NCI-H345 (cell line): ENCODE results near the gene TMEM132D.

Source experiments
- DNase-seq: peaks from one replicate; lab custom pipeline; 2025; lab: John Stamatoyannopoulos, UW

Gene TMEM132D

DNA sequence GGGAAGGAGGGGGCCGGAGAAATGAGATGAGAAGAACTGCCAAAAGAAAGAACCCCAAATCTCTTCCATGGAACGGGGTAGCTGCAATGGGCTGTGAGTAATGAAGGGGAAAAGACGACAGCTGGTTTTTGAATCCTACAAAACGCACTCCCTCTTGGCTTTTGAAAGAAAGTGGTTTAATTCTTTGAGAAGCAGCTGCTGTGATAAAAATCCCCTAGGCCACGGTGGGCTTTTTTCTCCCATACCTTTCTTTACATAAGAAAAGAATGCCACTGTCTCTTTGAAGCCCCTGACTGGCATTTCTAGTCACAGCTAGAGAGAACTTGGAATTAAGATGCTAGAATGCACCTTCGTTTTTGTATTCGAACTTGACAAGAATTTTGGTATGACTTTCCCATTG is 564.5 kb downstream of the TMEM132D start:
- DNase-seq: no peak

DNA sequence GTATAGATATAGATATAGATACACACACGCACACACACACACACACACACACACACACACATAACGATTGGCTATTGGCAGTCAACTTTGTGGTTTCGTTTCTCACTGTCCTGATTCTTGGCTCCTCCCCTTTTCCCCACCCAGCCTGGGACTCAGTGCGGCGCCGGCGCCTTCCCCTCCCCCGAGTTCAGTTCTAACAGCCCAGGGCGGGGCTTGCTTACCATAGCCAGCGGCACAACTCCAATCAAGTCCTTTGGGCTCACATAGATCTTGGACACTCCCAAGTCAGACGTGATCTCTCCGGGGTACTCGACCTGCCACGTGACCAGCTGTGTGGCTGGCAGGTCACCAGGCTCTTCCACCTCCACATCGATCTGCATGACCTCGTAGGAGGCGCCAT is 566.4 kb downstream of the TMEM132D start:
- DNase-seq: no peak

DNA sequence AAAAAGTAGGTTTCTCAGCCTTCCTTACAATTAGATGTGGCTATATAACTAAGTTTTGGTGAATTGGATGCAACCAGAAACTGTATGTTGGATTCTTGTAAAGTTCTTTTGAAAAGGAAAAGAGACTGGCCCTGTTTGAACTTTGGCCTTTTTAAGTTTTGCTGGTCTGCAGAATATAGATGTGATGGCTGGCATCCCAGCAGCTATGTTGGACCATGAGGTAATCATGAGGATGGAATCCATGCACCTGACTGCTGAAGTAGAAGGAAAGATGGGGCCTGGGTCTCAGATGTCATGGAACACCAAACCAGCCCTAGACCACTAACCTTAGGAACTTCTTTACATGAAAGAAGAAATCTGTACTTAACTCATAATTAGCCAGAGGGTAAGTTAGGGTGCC is 568.1 kb downstream of the TMEM132D start:
- no peak for DNase-seq

DNA sequence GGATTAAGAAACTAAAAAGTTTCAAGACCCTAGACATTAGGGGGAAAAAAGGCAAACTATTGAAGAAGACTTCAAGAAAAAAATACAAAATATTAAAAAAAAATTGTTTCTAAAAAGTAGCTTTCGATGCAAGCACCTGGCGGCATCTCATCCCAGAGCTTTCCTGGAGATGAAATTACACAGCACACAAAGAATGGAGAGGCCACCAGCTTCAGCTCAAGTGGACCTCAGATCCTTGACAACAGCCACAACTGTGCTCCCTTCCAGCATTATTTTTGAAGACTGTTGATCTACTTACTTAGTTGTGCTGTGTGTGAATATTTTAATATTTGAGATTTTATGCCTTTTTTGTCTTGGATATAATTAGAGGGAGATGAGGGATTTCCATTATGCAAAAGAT is 571.5 kb downstream of the TMEM132D start:
- no peak for DNase-seq

DNA sequence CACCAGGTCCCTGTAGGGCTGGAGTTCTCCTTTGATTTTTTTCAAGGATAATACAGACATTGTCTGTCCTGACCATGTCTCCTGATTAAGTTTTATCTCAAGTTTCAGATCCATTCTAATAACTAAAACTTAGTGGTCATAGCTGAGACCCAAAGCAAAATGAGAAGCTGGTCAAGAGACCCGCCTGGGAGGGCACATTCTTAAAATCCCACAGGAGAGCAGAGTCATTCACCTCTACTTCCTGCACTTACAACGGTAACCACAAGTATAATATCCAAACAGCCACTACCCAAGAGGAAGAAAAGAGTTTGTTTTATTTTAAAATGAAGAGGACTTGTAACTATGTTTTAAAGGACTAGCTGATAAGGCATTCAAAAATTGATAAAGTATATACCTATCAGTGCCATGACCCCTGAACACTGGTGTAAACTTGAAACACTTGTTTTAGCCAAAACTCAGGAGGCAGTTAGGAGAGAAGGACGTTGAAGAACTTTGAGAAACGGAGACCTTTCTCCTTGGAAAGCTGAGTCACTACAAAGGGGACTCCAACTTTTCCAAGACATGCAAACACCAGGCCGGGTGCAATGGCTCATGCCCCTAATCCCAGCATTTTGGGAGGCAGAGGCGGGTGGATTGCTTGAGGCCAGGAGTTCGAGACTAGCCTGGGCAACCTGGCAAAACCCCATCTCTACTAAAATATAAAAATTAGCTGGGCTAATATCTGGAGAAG is 572.3 kb downstream of the TMEM132D start:
- no peak for DNase-seq

DNA sequence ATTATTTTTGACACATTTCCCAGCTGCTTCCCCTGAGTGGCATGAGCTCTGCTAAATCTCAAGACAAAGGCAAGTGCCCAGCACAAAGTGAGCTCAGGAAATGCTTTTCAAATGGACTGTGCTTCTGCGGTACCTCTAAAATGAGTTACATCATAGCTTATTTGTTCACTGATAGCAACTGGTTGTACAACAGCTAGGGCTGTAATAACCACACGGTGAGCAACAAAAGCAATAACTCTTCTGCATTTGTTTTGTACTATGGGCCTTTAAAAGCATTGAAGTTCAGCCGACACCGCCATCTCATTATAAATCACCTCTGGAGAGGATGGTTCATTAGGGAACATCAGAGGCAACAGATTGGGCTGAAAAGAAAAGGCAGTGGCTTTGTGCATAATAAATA is 575.6 kb downstream of the TMEM132D start:
- DNase-seq: no peak

DNA sequence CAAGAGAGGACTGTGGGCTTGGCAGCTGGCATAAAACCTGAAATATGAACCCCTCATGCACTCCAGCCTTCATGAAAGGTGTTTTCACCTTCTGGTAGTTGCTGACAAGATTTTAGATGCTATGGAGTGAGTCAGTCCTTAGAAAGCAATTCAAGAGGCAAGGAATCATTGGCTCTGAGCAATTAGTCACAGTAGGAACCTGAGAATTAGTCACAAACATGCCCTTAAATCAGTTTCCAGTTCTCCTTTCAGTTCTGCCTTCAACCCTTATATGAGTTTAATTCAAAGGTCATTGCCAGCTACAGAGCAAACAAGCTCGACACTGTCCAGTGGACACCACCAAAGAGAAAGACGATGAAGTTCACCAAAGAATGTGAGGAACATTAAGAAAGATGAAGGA is 578.3 kb downstream of the TMEM132D start:
- no peak for DNase-seq

DNA sequence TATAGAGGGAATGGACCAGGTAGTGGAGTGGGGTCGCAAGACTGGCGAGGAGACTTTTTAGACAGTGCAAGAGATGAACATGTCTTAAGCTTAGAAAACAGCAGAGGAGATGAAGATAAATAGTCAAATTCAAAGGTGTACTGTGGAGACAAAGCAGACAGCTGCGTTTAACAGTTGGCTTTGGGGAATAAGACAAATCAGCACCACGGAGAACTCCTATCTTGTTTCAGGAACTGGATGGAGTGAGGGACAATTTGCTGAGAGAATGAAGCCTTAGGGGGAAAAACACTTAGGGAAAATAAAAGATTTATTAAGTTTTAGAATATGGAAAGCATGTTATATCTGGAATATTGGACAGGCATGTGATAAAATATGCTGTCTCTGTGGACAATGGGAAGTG is 591.8 kb downstream of the TMEM132D start:
- DNase-seq: no peak

DNA sequence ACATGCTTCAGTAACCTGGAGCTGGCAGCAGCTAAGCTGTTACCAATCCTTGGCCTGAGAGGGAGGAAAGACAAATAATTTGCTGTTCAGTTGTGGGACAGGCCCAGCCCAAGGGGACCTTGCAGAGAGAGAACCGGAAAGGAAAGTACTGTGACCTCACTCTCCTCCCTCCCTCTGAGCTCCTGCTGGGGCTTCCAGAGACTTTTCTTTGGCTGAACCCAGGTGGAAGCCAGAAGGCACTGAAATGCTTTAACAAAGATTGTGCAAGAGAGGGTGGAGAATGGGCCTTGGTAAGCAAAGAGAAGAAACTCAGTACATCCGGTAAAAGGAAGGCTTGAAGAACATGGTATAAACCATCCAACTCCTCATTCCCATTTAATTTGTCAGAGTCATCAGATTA is 593.5 kb downstream of the TMEM132D start:
- DNase-seq: no peak

DNA sequence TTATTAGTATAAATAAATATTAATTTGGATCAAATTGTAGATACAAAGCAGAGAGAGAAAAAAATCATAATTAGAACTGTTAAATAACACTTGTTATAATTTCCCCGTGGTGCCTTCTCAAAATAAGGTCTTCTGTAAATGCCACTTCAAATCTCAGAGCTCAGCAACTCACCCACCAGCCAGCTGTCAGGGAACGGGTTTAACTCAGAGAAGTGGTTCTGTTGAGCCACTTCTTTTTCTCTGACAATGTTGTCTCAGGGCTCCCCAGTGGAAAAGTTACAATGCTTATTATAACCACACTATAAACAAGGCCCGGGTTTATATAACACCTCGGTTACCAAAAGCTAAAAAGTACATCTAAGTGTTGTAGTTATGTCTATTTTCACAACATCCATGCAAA is 598.0 kb downstream of the TMEM132D start:
- DNase-seq: no peak

DNA sequence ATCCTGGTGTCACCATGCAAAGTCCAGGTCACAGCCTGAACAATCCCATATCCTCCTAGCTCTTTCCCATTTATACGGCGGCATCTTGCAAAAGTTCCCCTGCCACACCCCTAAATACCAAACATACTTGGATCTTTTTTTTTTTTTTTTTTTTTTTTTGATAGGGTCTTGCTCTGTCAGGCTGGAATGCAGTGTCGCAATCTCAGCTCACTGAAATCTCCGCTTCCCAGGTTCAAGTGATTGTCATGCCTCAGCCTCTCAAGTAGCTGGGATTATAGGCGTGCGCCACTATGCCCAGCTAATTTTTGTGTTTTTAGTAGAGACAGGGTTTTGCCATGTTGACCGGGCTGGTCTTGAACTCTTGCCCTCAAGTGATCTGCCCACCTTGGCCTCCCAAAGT is 599.3 kb downstream of the TMEM132D start:
- no peak for DNase-seq

DNA sequence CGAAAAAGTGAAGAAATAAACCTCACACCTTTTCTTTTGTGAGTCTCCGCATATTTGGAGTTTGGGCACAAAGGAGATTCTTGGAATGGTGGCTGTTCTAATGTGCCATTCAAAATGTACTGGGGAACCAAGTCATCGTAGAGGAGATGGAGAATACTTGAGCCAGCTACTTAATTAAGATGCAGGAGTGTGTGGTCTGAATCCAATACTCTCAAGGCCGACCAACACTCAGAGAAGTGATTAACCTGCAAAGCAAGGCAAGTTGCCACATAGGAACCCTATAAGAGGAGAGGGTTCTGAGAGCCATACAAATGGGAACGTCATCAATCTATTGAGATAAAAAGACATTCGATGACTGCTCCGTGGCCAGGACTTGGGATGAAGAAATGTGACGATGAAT is 603.8 kb downstream of the TMEM132D start:
- no peak for DNase-seq

DNA sequence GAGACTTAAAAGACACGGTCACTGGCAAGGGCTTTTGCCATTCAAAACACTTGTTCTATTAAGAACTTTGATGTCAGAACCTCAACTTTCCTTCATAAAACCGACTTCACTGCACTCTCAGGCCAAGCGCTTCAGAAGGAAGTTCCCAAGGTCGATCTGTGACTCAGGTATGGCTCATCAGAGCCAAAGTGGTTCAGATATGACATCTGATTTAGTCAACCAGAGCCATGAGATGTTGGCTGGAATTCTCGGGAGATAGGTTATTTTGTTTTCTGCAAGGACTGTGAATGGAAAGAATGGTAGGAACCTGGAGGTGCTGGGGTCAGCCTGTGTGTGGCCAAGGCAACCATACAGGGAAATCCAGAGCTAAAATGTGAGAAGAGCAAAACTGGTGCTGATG is 604.9 kb downstream of the TMEM132D start:
- DNase-seq: no peak

DNA sequence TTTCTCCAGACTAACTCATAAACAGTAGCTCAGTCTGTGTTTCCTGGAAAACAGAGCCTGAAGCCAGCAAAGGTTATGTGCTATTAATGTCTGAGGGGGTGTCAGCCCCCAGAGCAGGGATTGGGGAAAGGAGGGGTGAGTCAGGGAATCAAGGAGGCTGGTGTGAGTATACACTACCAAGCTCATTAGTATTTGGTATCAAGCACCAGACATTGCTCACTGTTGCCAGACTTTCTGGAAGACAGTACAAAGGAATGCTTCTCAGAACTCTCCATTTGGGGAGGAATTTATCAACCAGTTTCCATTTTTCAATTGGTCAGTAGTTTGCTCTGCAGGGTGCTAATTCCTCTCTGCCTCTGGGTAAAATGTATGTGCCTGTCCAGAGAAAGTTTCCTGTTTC is 607.2 kb downstream of the TMEM132D start:
- DNase-seq: no peak

DNA sequence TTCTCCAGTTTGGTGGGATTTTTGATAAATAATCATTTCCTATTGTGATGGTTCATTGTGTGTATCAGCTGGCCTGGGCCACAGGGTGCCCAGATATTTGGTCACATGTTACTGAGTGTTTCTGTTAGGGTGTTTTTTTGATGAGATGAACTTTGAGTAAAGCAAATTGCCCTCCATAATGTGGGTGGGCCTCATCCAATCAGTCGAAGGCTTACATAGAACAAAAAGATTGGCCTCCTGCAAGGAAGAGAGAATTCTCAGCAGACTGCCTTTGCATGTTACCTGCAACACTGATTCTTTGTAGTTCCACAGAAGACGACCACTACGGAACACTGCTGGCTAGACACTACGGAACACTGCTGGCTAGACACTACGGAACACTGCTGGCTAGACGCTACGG is 609.0 kb downstream of the TMEM132D start:
- DNase-seq: no peak

DNA sequence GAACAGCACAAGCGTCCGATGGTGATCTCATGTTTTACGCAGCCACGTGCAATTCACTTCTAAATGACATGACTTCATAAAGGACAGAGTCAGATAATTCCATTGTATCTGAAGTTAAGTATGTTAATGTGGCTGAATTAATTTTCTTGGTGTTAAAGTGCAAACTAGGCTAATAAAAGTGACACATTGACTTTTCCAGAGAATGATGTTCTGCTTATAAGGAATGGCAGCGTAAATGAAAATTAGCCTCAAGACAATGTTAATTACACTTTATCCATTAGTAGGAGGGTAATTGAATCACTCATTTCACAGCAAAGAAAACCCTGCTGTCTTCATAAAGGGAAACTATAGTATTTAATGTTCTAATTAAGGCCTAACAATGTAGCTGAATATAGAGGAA is 624.1 kb downstream of the TMEM132D start:
- DNase-seq: no peak

DNA sequence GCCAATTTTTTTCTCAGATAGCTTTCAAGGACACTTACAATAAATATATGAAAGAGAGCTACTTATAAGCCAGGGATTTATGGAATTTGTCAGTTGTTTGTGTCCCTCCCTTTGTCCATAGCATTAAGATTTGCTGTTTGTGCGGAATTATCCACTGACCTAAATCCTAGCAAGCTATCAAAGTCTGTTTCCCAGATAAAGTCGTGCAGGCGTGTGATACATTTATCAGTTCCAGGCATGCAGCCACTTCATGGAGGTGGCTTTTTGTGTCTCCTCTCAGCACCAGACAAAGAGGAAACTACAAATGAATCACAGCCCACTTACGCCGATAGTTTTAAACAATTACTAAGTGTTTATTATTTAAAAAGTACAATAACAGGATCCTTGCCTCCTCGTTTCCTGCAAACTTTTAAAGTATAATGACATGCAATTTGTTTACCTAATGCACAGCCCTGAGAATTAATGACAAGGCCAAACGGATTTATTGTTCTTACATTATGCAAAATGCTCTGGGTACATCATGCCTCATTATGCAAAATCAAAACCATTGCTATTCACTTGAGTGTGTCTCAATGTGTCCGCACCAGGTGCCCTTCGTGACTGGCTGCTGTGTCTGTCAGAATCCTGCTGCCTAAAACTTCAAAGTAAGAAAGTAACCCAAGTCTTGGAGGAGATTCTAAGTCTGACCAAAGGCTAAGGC is 627.3 kb downstream of the TMEM132D start:
- DNase-seq: peak; percentile 14

DNA sequence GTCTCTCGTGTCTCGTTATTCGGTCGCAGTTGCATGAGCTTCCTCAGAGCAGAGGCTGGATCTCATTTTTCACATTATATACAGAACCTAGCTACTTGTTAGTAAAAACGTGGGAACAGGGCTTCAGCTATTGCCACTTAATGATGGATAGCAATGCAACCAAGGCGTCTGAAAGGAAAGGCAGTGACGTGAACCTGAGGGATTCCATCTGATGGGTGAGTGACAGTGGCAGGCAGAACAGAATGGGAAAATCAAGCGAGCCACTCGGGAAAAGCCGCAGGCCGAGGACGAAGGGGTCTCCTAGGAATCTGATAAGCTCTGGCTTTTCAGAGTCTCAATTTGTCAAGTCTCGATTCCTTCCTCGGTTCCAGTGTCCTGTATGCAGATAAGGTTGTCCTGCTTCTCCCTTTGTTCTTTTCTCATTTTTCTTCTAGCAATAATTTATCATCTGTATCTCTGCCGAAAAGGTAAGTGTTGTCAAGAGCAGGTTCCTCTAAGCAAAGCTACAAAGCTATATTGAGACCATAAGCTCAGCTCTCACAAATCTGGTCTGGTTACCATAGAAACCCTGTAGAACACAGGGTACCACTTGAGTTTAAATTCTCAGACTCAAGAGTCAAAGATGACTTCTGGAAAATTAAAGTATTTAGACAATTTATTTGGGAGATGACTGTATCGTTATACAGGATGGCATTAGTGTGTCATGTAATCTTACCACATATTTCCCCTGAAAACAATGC is 633.9 kb downstream of the TMEM132D start:
- DNase-seq: no peak

DNA sequence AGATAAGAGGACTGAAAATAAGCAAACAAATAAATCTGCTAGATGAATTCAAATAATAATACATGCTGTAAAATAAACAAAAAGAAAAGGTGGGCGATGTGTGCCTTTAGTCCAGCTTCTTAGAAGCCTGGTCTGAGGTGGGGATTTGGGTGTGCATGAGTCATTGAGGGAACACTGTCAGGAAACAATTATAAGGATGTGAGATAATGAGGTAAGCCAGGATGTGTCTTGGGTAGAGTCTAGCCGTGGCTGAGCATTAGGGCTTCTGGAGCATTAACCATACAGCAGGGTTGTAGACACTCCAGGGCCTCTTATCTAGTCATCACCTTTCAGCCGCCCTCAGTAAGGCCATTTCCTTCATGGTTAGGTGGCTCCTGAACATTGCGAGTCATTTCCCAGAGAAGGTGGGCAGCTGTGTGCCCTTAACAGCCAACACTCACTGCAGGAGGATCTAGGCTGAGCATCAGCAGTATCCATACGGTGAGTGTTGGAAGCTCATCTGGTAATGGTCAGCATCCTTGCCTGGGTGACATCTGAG is 645.0 kb downstream of the TMEM132D start:
- no peak for DNase-seq

DNA sequence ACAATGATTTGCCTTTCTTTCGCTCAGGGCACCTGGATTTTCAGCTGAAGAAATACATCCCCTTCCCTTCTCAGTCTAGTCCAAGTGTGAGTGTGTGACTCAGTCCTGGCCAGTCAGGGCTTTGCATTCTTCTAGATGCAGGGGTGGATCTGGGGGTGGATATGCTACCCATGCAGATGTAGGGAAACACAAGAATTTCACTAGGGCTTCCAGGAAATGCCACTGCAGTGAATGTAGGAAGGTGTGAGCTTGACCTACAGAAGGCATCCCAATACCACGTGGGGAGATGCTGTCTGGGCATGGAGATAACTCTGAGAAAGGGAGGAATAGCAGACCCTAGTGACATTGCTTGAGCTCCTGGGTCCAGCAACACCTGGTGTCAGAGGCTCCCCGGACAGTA is 646.3 kb downstream of the TMEM132D start:
- DNase-seq: no peak

DNA sequence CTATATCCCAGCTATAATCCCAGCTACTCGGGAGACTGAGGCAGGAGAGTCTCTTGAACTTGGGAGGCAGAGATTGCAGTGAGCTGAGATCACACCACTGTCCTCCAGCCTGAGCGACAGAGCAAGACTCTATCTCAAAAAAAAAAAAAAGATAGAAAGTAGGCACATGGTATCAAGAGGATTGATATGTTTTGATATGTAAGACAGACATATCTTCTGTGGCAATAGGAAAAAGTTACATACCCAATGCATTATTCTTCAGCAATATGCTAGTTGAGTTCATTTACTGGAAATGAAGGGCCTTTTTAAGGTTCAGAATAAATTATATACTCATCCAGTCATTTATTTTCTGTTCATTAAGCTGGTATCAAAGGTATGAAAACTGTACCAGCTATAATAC is 657.2 kb downstream of the TMEM132D start:
- DNase-seq: no peak

DNA sequence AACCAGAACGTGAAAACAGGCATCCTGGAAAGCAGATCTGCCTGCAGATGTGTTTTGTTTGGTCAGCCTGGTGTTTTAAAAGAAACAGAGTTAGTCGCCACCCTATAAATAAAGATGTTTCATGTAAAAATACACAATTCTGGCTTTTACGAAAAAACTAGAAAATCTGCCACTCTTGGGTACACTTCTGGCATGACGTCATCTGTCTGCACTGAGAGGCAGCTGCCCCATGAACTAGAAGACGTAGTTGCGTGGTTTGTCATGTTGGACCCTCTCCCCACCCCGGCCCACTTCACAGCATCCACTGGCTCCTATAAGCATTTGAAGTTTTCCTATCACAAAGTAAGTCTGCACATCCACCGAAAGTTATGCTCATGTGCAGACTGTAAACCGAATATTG is 658.1 kb downstream of the TMEM132D start:
- no peak for DNase-seq

DNA sequence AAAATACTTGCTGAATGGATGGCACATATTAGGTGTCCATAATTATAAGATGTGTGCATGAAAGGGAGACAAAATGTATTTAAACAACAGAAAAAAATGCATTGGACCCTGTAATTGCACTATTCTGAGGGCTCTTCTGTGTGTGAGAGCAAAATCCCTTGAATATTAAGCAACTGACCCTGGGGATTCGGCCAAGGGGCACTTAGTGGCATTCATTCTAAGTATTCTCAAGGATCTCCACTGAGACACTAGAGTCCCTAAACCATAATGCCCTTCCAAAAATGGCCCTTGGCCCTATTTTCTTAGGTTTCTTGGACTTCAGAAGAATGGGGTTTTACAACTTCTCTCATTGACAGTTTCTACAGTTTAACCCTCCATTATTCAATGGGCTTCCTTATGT is 662.0 kb downstream of the TMEM132D start:
- no peak for DNase-seq
